Mesangial cell (primary cell): Measurements from ENCODE around the gene TEX13B. TPM values are rescaled to one million over a fixed set of nuclear protein-coding genes. Genes with fewer than 3 reads are reported as not detected.

Source experiments
- total RNA-seq: library from RNA; depleted of rRNA; stranded (reverse); fragments of >200 nt; gene quantifications from 2 replicates; pipeline ENCODE4 v1.2.3, GENCODE V29; 2015

The TEX13B gene, protein sequence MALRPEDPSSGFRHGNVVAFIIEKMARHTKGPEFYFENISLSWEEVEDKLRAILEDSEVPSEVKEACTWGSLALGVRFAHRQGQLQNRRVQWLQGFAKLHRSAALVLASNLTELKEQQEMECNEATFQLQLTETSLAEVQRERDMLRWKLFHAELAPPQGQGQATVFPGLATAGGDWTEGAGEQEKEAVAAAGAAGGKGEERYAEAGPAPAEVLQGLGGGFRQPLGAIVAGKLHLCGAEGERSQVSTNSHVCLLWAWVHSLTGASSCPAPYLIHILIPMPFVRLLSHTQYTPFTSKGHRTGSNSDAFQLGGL
- total RNA-seq, result not detected in 2 replicates

DNA sequence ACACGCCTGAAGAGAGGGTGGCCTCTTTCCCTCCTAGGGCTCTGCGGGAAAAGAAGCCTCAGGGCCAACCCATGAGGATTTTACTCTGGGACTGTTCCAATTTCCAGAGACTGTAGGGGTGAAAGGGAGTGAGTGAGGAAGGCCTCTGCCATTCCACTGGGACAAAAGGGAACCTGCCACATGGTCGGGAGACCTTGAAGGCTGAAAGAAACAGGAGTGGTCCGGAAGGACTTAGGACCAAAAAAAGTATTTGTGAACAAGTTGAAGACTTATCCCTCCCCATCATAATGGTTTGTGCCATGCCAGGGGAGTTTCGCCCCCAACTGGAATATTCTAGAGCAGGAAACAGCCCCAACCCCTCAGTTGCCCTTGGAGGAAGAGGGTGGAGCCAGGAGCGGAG, at the start of gene TEX13B:
TEX13B (minus strand) TSS at position 15 of the 400 bp plus-strand sequence. CDS start 243 bp downstream, outside the sequence.

Other genes with a start within 250 kb of the TEX13B start
- 48.4 and 277 TPM in 2 replicates for gene TSC22D3, start 206.6 kb downstream of the TEX13B start, total RNA-seq
- not detected in 2 replicates for gene NCBP2L, start 204.6 kb downstream of the TEX13B start, total RNA-seq
- 7.8 and 20.3 TPM in 2 replicates for gene MID2, start 156.5 kb downstream of the TEX13B start, total RNA-seq
- 0.16 and 0.51 TPM in 2 replicates for gene VSIG1, start 62.7 kb upstream of the TEX13B start, total RNA-seq
- 29.5 and 53.3 TPM in 2 replicates for gene PSMD10, start 109.2 kb upstream of the TEX13B start, total RNA-seq
- gene ATG4A, start 109.4 kb upstream of the TEX13B start, total RNA-seq, result 4.2 and 5.9 TPM in 2 replicates